IPS-20b (cell line): ENCODE measurements around the gene TRIM68.

Source experiments
- H3K27ac ChIP-seq: one replicate; pipeline ENCODE4 v1.5.1; 2013; ENCODE audit warnings: low read length
- H3K27me3 ChIP-seq: 2 replicates; pipeline ENCODE4 v1.6.1; 2013; ENCODE audit warnings: mild to moderate bottlenecking, low read length, inconsistent platforms; ENCODE audit not compliant: insufficient read depth
- H3K36me3 ChIP-seq: 2 replicates; pipeline ENCODE4 v1.6.1; 2013; ENCODE audit warnings: low read depth, mild to moderate bottlenecking, inconsistent platforms, low read length, moderate library complexity; ENCODE audit not compliant: insufficient read depth
- H3K4me1 ChIP-seq: 2 replicates; pipeline ENCODE4 v1.6.1; 2013; ENCODE audit warnings: mild to moderate bottlenecking, control low read depth, inconsistent platforms, low read length, moderate library complexity; ENCODE audit not compliant: insufficient read depth
- H3K4me3 ChIP-seq: 2 replicates; pipeline ENCODE4 v1.5.1; 2013; ENCODE audit warnings: mild to moderate bottlenecking, low read length, inconsistent platforms
- H3K9ac ChIP-seq: 2 replicates; pipeline ENCODE4 v1.6.1; 2013; ENCODE audit warnings: low read depth, mild to moderate bottlenecking, inconsistent platforms, low read length, moderate library complexity
- H3K9me3 ChIP-seq: 2 replicates; pipeline ENCODE4 v1.6.1; 2013; ENCODE audit warnings: mild to moderate bottlenecking, low read depth, low read length, inconsistent platforms; ENCODE audit not compliant: insufficient read depth

Gene TRIM68

GRCh38 chr11:4551346-4551979 lies 56.6 kb downstream of the TRIM68 start:
- Histone ChIP-seq H3K4me1 (no peaks in the 10 kb centered on the region), H3K9me3 (peaks cover 4% of the 10 kb centered on the region), H3K27ac (no peak overlapping the region), H3K36me3 (no peaks in the 10 kb centered on the region), H3K9ac (no peak overlapping the region), H3K27me3 (no peaks in the 10 kb centered on the region), H3K4me3 (no peak overlapping the region)
